ENCODE measurements around the gene COG2.

The COG2 gene

GRCh38 chr1:230710543-230710904, 68.2 kb downstream of the COG2 start:
- no peak overlapping the region for H3K4me3 ChIP-seq (ENCODE audit: low read depth, low read length)
- DNase-seq (ENCODE audit: low read depth, low spot score): no peak
- CTCF ChIA-PET: no interaction called here
- no peak for TF ChIP-seq CTCF (IDR thresholded peaks at IDR 0.05; ENCODE audit: insufficient read depth, low read length, missing control alignments)
- POLR2A ChIA-PET: interaction anchor here (0.6 kb wide), 1 partner anchor 657 kb away, joined by 3 read pairs; no protein-coding TSS in a partner anchor

DNA sequence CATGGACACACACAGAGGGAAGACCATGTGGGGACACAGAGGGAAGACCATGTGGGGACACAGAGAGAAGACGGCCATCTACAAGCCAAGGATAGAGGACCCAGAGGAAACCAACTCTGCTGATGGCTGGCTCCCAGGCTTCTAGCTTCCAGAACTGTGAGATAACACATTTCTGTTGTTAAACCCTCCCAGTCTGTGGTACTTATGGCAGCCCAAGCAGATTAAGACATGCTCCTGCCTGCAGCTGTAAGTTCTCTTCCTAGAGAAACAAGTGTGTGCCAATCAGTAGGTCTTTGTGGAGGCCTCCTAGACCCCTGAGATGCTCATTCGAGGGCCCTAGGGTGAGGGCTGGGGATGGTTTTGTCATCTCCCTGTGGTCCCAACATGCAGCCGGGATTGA, 69.0 kb downstream of the COG2 start:
- ChIA-PET CTCF (interaction anchor here (1.0 kb wide), 1 partner anchor 42 kb away, joined by 3 read pairs; no protein-coding TSS in a partner anchor), POLR2A (no interaction called here)
- DNase-seq (ENCODE audit: low read depth, low spot score): no peak
- no peak for TF ChIP-seq CTCF (IDR thresholded peaks at IDR 0.05; ENCODE audit: insufficient read depth, low read length, missing control alignments)
- H3K4me3 ChIP-seq (ENCODE audit: low read depth, low read length): no peak overlapping the region

DNA sequence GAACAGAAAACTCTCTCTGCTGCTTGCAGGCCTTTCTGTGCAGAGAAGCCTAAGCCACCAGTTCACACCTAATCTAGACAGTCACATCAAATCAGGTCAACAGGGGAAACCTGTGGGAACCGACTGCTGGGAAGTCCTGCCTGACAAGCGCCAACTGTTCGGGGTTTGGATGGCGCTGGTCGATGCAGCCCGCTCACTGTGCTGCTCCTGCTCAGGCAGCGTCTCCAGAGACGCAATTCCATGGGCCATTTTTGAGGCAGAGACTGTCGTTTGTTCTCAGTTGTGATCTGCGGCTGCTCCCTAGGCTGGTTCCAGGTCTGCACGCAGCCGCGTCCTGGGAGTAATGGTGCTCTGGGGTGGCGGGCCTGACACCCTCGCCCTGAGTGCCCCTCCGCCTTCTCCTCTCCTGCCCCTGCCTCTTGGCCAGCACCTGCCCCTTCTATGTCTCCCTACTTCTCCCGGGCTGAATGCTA, 70.2 kb downstream of the COG2 start:
- POLR2A ChIA-PET: no interaction called here
- CTCF ChIA-PET: interaction anchor here (2.1 kb wide), 1 partner anchor 60 kb away, joined by 4 read pairs; no protein-coding TSS in a partner anchor
- no peak for DNase-seq (ENCODE audit: low read depth, low spot score)
- H3K4me3 ChIP-seq (ENCODE audit: low read depth, low read length): no peak overlapping the region
- TF ChIP-seq CTCF (IDR thresholded peaks at IDR 0.05; ENCODE audit: insufficient read depth, low read length, missing control alignments): no peak

DNA sequence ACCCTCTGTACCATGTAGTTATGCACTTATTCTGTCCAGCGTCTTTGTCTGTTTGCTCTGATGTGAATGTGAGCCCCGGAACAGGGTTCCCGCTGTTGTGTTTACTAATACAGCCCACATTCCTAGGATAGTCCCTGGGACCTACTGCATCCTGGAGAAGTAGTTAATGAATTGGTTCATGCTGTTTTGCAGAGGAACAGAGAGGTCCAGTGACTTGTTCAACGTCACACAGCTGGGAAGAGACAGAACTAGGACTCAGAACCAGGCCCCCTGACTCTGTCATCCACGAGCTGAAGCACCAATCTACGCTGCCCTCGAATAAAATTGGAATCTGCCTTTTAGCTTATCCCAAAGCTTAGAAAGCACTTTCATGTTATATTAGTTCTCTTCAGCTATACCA, 70.9 kb downstream of the COG2 start:
- H3K4me3 ChIP-seq (ENCODE audit: low read depth, low read length): no peak overlapping the region
- no peak for TF ChIP-seq CTCF (IDR thresholded peaks at IDR 0.05; ENCODE audit: insufficient read depth, low read length, missing control alignments)
- DNase-seq (ENCODE audit: low read depth, low spot score): no peak
- POLR2A ChIA-PET: no interaction called here
- CTCF ChIA-PET: interaction anchor here (1.3 to 2.1 kb wide), 4 partner anchors 32 to 71 kb away, joined by 3 to 4 read pairs (median 3); partner anchors contain the start of gene COG2

- ChIA-PET CTCF (interaction anchor here (1.3 to 2.1 kb wide), 4 partner anchors 31 to 71 kb away, joined by 3 to 4 read pairs (median 3); partner anchors contain the start of gene COG2), POLR2A (no interaction called here)
Measured at GRCh38 chr1:230713547-230713914, 71.2 kb downstream of the COG2 start.

More at GRCh38 chr1:230713547-230713914, 71.2 kb downstream of the COG2 start:
- no peak for DNase-seq (ENCODE audit: low read depth, low spot score)
- no peak for TF ChIP-seq CTCF (IDR thresholded peaks at IDR 0.05; ENCODE audit: insufficient read depth, low read length, missing control alignments)
- H3K4me3 ChIP-seq (ENCODE audit: low read depth, low read length): no peak overlapping the region

All from AG04449 (cell line).